ENCODE measurements around the gene ANKRD13B. TPM values are rescaled to one million over a fixed set of nuclear protein-coding genes. Genes with fewer than 3 reads are reported as not detected.

ANKRD13B gene
- total RNA-seq, 3 donors from 2014 or later (not counting 1 experiment from before 2014, with no cell fraction given) = 2.3 to 6.6 (median 4.0) TPM

DNA sequence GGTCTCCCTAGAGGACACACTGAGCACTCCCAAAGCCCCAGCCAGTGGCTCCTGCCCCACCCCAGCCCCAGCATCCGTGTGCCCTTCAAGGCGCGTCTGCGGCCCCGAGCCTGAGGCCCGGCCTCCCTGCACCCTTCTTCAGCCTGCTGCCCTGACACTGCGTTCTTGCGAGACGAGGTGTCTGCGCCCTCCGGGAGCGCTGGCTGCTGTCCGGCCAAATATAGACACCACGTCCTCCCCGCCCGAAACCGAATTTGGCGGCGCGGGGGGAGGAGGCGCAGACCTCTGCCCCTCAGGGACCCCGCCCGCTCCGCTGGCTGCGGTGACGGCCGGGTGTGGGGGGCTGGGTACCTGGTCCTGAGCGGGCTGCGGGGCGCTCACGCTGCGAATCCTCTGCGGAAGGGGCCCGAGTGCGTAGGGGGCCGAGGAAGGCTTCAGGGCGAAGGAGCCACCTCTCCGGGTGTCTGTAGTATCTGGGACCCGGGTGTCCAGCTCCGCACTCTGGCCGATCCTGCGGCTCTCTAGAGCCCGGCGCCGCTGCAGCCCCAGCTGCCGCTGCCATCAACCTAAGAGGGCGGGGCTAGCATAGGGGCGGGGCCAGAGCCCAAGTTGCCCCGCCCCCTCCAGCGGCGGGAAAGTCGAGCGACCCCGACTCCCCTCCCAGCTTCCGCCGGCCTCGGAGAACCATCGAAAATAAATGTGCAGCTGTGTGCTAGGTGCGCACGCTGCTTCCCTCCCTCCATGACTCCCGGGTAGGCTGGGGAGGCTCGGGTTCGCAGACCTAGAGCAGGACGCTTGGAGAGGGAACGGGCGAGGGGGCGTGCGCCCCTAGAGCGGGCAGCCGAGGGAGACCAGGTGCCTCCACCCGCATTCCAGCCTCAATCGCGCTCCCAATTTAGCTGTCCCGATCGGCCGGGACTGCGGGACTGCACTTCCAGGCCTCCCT lies 29.7 kb downstream of the ANKRD13B start, which contains the start of gene CORO6:
Gene CORO6, minus strand, starts transcription at position 576 of the 946 bp plus-strand sequence. CDS start 1,491 bp downstream, outside the sequence.
- Mint-ChIP-seq H3K36me3 (peaks cover 7% of the 10 kb centered on the region), H3K4me3 (peak within 1 kb of the TSS; percentile 90), H3K27ac (peak within 1 kb of the TSS; percentile 57 to 60), H3K4me1 (peaks cover 21 to 34% of the 10 kb centered on the region in 2 donors), H3K9me3 (no peaks in the 10 kb centered on the region), H3K27me3 (ENCODE audit: low read depth in 2 of 2) (no peaks in the 10 kb centered on the region)
- 3% methylated on average over 77 of the region's 77 CpGs for WGBS (ENCODE audit: insufficient coverage)
- Histone ChIP-seq H3K27ac (ENCODE audit: low read length) (no peak within 1 kb of the TSS), H3K4me1 (ENCODE audit: control insufficient read depth, insufficient read depth, low read length) (peaks cover 27% of the 10 kb centered on the region), H3K36me3 (ENCODE audit: control insufficient read depth, insufficient read depth, low read length) (peaks cover 6% of the 10 kb centered on the region), H3K9me3 (ENCODE audit: control insufficient read depth, insufficient read depth, low read length) (no peaks in the 10 kb centered on the region), H3K27me3 (ENCODE audit: control insufficient read depth, insufficient read depth, low read length) (no peaks in the 10 kb centered on the region), H3K4me3 (ENCODE audit: low read length) (peak within 1 kb of the TSS; percentile 47)
- DNase-seq (peak; percentile 68 to 82), ATAC-seq (peak; percentile 71 to 79 (median 73))
- TF ChIP-seq, protein P1, sequence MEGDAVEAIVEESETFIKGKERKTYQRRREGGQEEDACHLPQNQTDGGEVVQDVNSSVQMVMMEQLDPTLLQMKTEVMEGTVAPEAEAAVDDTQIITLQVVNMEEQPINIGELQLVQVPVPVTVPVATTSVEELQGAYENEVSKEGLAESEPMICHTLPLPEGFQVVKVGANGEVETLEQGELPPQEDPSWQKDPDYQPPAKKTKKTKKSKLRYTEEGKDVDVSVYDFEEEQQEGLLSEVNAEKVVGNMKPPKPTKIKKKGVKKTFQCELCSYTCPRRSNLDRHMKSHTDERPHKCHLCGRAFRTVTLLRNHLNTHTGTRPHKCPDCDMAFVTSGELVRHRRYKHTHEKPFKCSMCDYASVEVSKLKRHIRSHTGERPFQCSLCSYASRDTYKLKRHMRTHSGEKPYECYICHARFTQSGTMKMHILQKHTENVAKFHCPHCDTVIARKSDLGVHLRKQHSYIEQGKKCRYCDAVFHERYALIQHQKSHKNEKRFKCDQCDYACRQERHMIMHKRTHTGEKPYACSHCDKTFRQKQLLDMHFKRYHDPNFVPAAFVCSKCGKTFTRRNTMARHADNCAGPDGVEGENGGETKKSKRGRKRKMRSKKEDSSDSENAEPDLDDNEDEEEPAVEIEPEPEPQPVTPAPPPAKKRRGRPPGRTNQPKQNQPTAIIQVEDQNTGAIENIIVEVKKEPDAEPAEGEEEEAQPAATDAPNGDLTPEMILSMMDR (IDR thresholded peaks at IDR 0.05) = no peak
- intact Hi-C loops (cut with micrococcal nuclease) = no loop called here

DNA sequence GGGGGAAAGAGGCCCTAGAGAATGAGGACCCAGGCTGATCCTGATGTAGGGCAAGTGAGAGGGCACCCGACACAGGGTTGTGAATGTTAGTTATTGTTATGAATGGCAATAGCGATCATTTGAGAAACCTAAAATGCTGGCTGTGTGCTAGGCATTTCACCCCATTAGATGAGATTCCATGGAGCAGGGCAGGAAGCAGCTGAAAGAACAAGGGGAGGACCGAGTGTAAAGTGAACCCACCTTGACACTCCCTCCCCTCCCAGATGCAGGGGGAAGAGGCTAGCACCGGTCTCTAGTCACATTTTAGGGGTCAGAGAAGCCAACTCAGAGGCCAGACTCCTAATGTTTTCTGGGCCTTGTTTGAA lies 30.3 kb downstream of the ANKRD13B start:
- H3K27ac ChIP-seq (ENCODE audit: low read length) = no peak overlapping the region
- H3K36me3 Mint-ChIP-seq = peaks cover 7% of the 10 kb centered on the region
- no peaks in the 10 kb centered on the region for H3K27me3 ChIP-seq (ENCODE audit: control insufficient read depth, insufficient read depth, low read length)
- peaks cover 22 to 32% of the 10 kb centered on the region in 2 donors for H3K4me1 Mint-ChIP-seq
- 61% methylated on average over 4 of the region's 4 CpGs for WGBS (ENCODE audit: insufficient coverage)
- peaks cover 22% of the 10 kb centered on the region for H3K4me1 ChIP-seq (ENCODE audit: control insufficient read depth, insufficient read depth, low read length)
- peak in 2 of 3 donors; percentile 3 to 16 for ATAC-seq
- H3K9me3 Mint-ChIP-seq = no peaks in the 10 kb centered on the region
- intact Hi-C loops (cut with micrococcal nuclease) = no loop called here
- H3K27me3 Mint-ChIP-seq (ENCODE audit: low read depth in 2 of 2) = no peaks in the 10 kb centered on the region
- H3K9me3 ChIP-seq (ENCODE audit: control insufficient read depth, insufficient read depth, low read length) = no peaks in the 10 kb centered on the region
- no peak overlapping the region for H3K4me3 ChIP-seq (ENCODE audit: low read length)
- peak in 1 of 2 donors; percentile 27 for DNase-seq
- TF ChIP-seq, protein P1 (IDR thresholded peaks at IDR 0.05) = no peak
- H3K4me3 Mint-ChIP-seq = peak overlapping the region; percentile 90
- peaks cover 6% of the 10 kb centered on the region for H3K36me3 ChIP-seq (ENCODE audit: control insufficient read depth, insufficient read depth, low read length)
- H3K27ac Mint-ChIP-seq = peak overlapping the region; percentile 57 to 60

DNA sequence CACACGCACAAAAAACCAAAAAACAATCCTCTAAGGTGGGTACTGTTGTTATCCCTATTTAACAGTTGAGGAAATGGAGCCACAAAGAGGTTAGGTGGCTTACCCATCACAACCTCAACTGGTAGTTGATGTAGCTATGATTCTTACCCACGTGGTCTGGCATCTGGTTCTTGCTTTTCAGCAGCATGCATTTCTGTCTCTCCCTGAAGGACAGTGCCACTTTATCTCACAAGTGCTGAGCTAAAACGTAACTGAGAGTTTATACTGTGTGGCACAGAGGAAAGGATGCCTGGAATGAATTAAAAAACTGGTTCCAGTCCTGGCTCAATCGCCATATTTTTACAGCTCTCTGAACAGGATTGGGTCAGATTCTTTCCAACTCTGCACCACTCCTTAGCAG lies 31.7 kb downstream of the ANKRD13B start:
- Mint-ChIP-seq H3K9me3 (no peaks in the 10 kb centered on the region), H3K36me3 (peaks cover 7% of the 10 kb centered on the region), H3K4me1 (peaks cover 34 to 43% of the 10 kb centered on the region in 2 donors), H3K4me3 (no peak overlapping the region), H3K27me3 (ENCODE audit: low read depth in 2 of 2) (no peaks in the 10 kb centered on the region), H3K27ac (no peak overlapping the region)
- Histone ChIP-seq H3K36me3 (ENCODE audit: control insufficient read depth, insufficient read depth, low read length) (peaks cover 16% of the 10 kb centered on the region), H3K9me3 (ENCODE audit: control insufficient read depth, insufficient read depth, low read length) (no peaks in the 10 kb centered on the region), H3K4me3 (ENCODE audit: low read length) (no peak overlapping the region), H3K27me3 (ENCODE audit: control insufficient read depth, insufficient read depth, low read length) (no peaks in the 10 kb centered on the region), H3K27ac (ENCODE audit: low read length) (no peak overlapping the region), H3K4me1 (ENCODE audit: control insufficient read depth, insufficient read depth, low read length) (peaks cover 19% of the 10 kb centered on the region)
- DNase-seq (peak in 1 of 2 donors; percentile 38), ATAC-seq (no peak)
- TF ChIP-seq, protein P1 (IDR thresholded peaks at IDR 0.05) = no peak
- intact Hi-C loops (cut with micrococcal nuclease) = no loop called here
- 52% methylated on average over 3 of the region's 4 CpGs for WGBS (ENCODE audit: insufficient coverage)

Measured in natural killer cell (primary cell).